HCT116 (cell line): ENCODE results near the gene TRIM68. TPM values are rescaled to one million over a fixed set of nuclear protein-coding genes. Genes with fewer than 3 reads are reported as not detected.

Experiments
- ATAC-seq: fragments of 200-7000 bp; cut with Tn5 transposase; 2 replicates; pipeline ENCODE4 v1.9.1; 2020; ENCODE audit warnings: mild to moderate bottlenecking, moderate library complexity
- BruUV-seq: library from RNA; stranded (reverse); fragments of 400-500 nt; replicated peaks from 2 replicates; lab custom pipeline; 2021; lab: Mats Ljungman, UMichigan
- CTCF ChIA-PET: fragments of 300-600 bp; sonication (Branson Sonifier 250); formaldehyde crosslinking; loops from one replicate; lab custom pipeline; 2021; ENCODE audit warnings: antibody characterized with exemption; lab: Charles Lee
- POLR2A ChIA-PET: fragments of 300-600, 350-600 bp; sonication (Branson Sonifier 250); formaldehyde crosslinking; loops from one replicate; lab custom pipeline; 2021; ENCODE audit warnings: antibody characterized with exemption; lab: Charles Lee
- RAD21 ChIA-PET, 2 experiments: fragments of 300-600 bp; sonication (Branson Sonifier 250); formaldehyde crosslinking; loops; one replicate each; lab custom pipeline; 2023; ENCODE audit warnings: low total read pairs in 2 of 2; ENCODE audit not compliant: uncharacterized antibody in 2 of 2, unreplicated experiment in 2 of 2, low non-redundant PET in 1 of 2; lab: Charles Lee
- DNase-seq: peaks from one replicate; pipeline ENCODE4 v3.0.0-alpha.2; 2010; ENCODE audit warnings: low read depth, low spot score
- H2AFZ ChIP-seq: fragments of 200-600 bp; shearing (Covaris generic), sonication (generic); 2 replicates; pipeline ENCODE4 v1.6.1; 2017; ENCODE audit warnings: low read depth, mixed run types, mixed read lengths, antibody characterized with exemption, low read length; ENCODE audit not compliant: poor library complexity, severe bottlenecking
- H3K27ac ChIP-seq: 2 replicates; pipeline ENCODE4 v1.5.1; 2012; ENCODE audit warnings: low read depth, low read length
- H3K27me3 ChIP-seq: fragments of 200-600 bp; sonication (generic); 2 replicates; pipeline ENCODE4 v1.6.1; 2016; ENCODE audit warnings: mixed run types, low read length, mixed read lengths; ENCODE audit not compliant: insufficient read depth
- H3K36me3 ChIP-seq, 2 experiments: fragments of 200-500 bp in 1 of 2; fragments of 200-600 bp in 1 of 2; sonication (Bioruptor generic) in 1 of 2; sonication (generic) in 1 of 2; 2 replicates each; pipeline versions ENCODE4 v1.5.1 to v1.6.1; 2014 to 2016; ENCODE audit warnings: low read length in 2 of 2, inconsistent platforms in 1 of 2, mixed read lengths in 1 of 2, mixed run types in 1 of 2; ENCODE audit not compliant: insufficient read depth in 2 of 2, control insufficient read depth in 1 of 2
- H3K4me1 ChIP-seq, 2 experiments: fragments of 200-600 bp in 1 of 2; sonication (generic) in 1 of 2; 2 replicates each; pipeline versions ENCODE4 v1.5.1 to v1.6.1; 2012 to 2017; ENCODE audit warnings: low read length in 2 of 2, inconsistent platforms in 1 of 2, mild to moderate bottlenecking in 1 of 2, mixed read lengths in 1 of 2, mixed run types in 1 of 2, moderate library complexity in 1 of 2; ENCODE audit not compliant: insufficient read depth in 2 of 2, control insufficient read depth in 1 of 2
- H3K4me2 ChIP-seq: fragments of 200-600 bp; sonication (generic); 2 replicates; pipeline ENCODE4 v1.6.1; 2017; ENCODE audit warnings: mixed run types, low read length, mixed read lengths
- H3K4me3 ChIP-seq, 2 experiments: fragments of 200-600 bp in 1 of 2; sonication (generic) in 1 of 2; replicated peaks in 1 of 2; 2 replicates each; pipeline ENCODE4 v1.5.1; 2011 to 2016; ENCODE audit warnings: low read length in 2 of 2, control low read depth in 1 of 2, low read depth in 1 of 2, mild to moderate bottlenecking in 1 of 2, mixed read lengths in 1 of 2, mixed run types in 1 of 2
- H3K79me2 ChIP-seq: fragments of 200-600 bp; sonication (generic); 2 replicates; pipeline ENCODE4 v1.6.1; 2017; ENCODE audit warnings: mild to moderate bottlenecking, mixed run types, low read length, moderate library complexity, mixed read lengths; ENCODE audit not compliant: insufficient read depth
- H3K9ac ChIP-seq: fragments of 200-600 bp; sonication (generic); 2 replicates; pipeline ENCODE4 v1.6.1; 2016; ENCODE audit warnings: low read length, mixed read lengths
- H3K9me2 ChIP-seq: fragments of 200-600 bp; sonication (generic), shearing (Covaris generic); 2 replicates; pipeline ENCODE4 v1.6.1; 2017; ENCODE audit warnings: mixed run types, mild to moderate bottlenecking, moderate library complexity; ENCODE audit not compliant: insufficient read depth
- H3K9me3 ChIP-seq, 2 experiments: fragments of 200-500 bp in 1 of 2; fragments of 200-600 bp in 1 of 2; sonication (Bioruptor generic) in 1 of 2; sonication (generic) in 1 of 2; 2 replicates each; pipeline ENCODE4 v1.6.1; 2014 to 2017; ENCODE audit warnings: low read length in 2 of 2, mixed read lengths in 2 of 2, inconsistent platforms in 1 of 2, low read depth in 1 of 2, mild to moderate bottlenecking in 1 of 2, mixed run types in 1 of 2, moderate library complexity in 1 of 2; ENCODE audit not compliant: control insufficient read depth in 1 of 2, insufficient read depth in 1 of 2
- H4K20me1 ChIP-seq: fragments of 200-600 bp; sonication (generic), shearing (Covaris generic); 2 replicates; pipeline ENCODE4 v1.6.1; 2017; ENCODE audit warnings: mixed run types, mild to moderate bottlenecking, moderate library complexity; ENCODE audit not compliant: insufficient read depth
- ELF1 ChIP-seq: IDR thresholded peaks from 2 replicates; pipeline ENCODE4 v1.6.1; 2012; ENCODE audit warnings: low read depth, borderline replicate concordance
- RAD21 ChIP-seq: IDR thresholded peaks from 2 replicates; pipeline ENCODE4 v1.6.1; 2012; ENCODE audit warnings: low read depth, mild to moderate bottlenecking
- intact Hi-C: fragments of 100-400 bp; cut with micrococcal nuclease; formaldehyde crosslinking; loops from 2 replicates; pipeline ENCODE4 v1.10.0; 2022
- total RNA-seq: library from RNA; stranded (reverse); gene quantifications from one replicate; pipeline ENCODE4 v1.2.1, GENCODE V29; 2021; ENCODE audit not compliant: unreplicated experiment
- TF ChIP-seq, protein P1 (sequence below), 3 experiments: fragments of 200-600 bp in 1 of 3; sonication (generic) in 1 of 3; IDR thresholded peaks in 2 of 3; conservative IDR thresholded peaks in 1 of 3; 2 replicates each; pipeline ENCODE4 v1.5.1; 2012 to 2017; ENCODE audit warnings: low read depth in 2 of 3, low read length in 2 of 3, antibody characterized with exemption in 1 of 3, borderline replicate concordance in 1 of 3, control low read depth in 1 of 3, mild to moderate bottlenecking in 1 of 3, mixed read lengths in 1 of 3, mixed run types in 1 of 3, moderate library complexity in 1 of 3; ENCODE audit not compliant: insufficient read depth in 1 of 3

The TRIM68 gene
- total RNA-seq, 1 experiment from 2014 or later, result 8.3 TPM

DNA sequence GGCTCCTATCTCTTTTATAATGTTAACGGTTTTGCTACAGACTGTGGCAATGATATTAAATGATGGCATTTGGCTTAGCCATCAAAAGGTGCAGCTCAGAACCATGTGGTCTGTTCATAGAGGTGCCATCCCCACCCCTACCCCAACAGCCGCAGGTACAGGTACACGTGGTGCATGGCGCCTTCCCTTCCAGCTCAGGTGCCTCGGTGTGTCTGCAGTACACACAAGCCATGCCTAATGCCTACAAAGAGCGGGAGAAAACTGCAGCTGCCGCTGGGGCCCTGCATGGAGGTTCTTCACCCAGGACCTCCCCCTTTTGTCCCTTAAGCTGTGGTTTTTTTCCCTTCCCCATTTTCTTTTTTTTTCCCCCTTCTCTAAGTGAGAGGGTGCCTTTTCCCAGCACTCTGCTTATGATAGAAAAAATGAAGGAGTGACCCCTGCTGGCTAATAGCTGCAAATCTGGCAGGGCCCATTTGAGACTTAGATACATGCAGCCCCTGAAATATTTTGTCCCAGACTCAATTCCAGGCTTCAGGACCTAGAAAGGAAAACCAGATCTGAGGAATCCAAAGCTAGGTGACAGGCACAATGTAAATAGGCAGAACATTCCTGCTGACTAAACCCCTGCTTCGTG lies 56.6 kb downstream of the TRIM68 start:
- Histone ChIP-seq H2AFZ (no peak overlapping the region), H3K27ac (no peak overlapping the region), H4K20me1 (no peaks in the 10 kb centered on the region; the same call in 1 of the 2 replicates), H3K9ac (no peak overlapping the region), H3K79me2 (no peaks in the 10 kb centered on the region), H3K27me3 (peaks cover 45% of the 10 kb centered on the region), H3K4me2 (no peak overlapping the region), H3K4me1 (no peaks in the 10 kb centered on the region), H3K9me2 (no peaks in the 10 kb centered on the region), H3K36me3 (no peaks in the 10 kb centered on the region), H3K9me3 (no peaks in the 10 kb centered on the region), H3K4me3 (no peak overlapping the region)
- RAD21 ChIA-PET, result no interaction called here
- intact Hi-C loops, result no loop called here
- TF ChIP-seq, protein P1, sequence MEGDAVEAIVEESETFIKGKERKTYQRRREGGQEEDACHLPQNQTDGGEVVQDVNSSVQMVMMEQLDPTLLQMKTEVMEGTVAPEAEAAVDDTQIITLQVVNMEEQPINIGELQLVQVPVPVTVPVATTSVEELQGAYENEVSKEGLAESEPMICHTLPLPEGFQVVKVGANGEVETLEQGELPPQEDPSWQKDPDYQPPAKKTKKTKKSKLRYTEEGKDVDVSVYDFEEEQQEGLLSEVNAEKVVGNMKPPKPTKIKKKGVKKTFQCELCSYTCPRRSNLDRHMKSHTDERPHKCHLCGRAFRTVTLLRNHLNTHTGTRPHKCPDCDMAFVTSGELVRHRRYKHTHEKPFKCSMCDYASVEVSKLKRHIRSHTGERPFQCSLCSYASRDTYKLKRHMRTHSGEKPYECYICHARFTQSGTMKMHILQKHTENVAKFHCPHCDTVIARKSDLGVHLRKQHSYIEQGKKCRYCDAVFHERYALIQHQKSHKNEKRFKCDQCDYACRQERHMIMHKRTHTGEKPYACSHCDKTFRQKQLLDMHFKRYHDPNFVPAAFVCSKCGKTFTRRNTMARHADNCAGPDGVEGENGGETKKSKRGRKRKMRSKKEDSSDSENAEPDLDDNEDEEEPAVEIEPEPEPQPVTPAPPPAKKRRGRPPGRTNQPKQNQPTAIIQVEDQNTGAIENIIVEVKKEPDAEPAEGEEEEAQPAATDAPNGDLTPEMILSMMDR (IDR thresholded peaks at IDR 0.05 in 2 of 3, conservative IDR thresholded peaks at IDR 0.05 in 1 of 3; ENCODE audit: borderline replicate concordance in 1 of 3, insufficient read depth in 1 of 3, low read depth in 2 of 3, low read length in 2 of 3), result peak; percentile 36 to 64 (median 64); a peak in 5 of 6 replicates
- TF ChIP-seq RAD21, result peak; percentile 39
- TF ChIP-seq ELF1, result no peak
- POLR2A ChIA-PET, result no interaction called here
- ATAC-seq (peak; percentile 79), DNase-seq (no peak)
- no TSS peak for BruUV-seq
- CTCF ChIA-PET, result interaction anchor here (1.1 to 2.4 kb wide), 3 partner anchors 14 to 369 kb away, joined by 4 to 16 read pairs (median 4); no protein-coding TSS in a partner anchor

Other genes with a start within 250 kb of the TRIM68 start
- gene OR52B4, start 239.8 kb downstream of the TRIM68 start, total RNA-seq, result not detected
- gene TRIM21, start 214.5 kb downstream of the TRIM68 start, total RNA-seq, result 7.6 TPM
- gene OR52K2, start 158.9 kb downstream of the TRIM68 start, total RNA-seq, result not detected
- gene OR52K1, start 125.6 kb downstream of the TRIM68 start, total RNA-seq, result not detected
- not detected for gene OR52M1, start 63.0 kb downstream of the TRIM68 start, total RNA-seq
- gene OR52I2, start 26.5 kb downstream of the TRIM68 start, total RNA-seq, result not detected
- gene OR52I1, start 14.2 kb downstream of the TRIM68 start, total RNA-seq, result not detected
- gene OR51D1, start 29.2 kb upstream of the TRIM68 start, total RNA-seq, result not detected
- gene OR51E1, start 35.8 kb upstream of the TRIM68 start, total RNA-seq, result not detected
- not detected for gene OR51E2, start 89.6 kb upstream of the TRIM68 start, total RNA-seq
- gene MMP26, start 96.6 kb upstream of the TRIM68 start, total RNA-seq, result not detected
- not detected for gene OR51F1, start 161.7 kb upstream of the TRIM68 start, total RNA-seq
- not detected for gene OR52R1, start 196.1 kb upstream of the TRIM68 start, total RNA-seq
- not detected for gene OR51F2, start 213.1 kb upstream of the TRIM68 start, total RNA-seq
- gene OR51S1, start 241.0 kb upstream of the TRIM68 start, total RNA-seq, result not detected